Thymus (tissue), 11 donors: ENCODE results near the gene IFNAR1. TPM values are rescaled to one million over a fixed set of nuclear protein-coding genes. Genes with fewer than 3 reads are reported as not detected.

ENCODE experiments used
- DNase-seq, 9 donors: peaks; one replicate each; pipeline ENCODE4 v3.0.0-alpha.2; 2013; ENCODE audit warnings: low spot score in 9 of 9, low read depth in 6 of 9, missing footprints in 1 of 9
- H3K27ac ChIP-seq, 2 donors: one replicate each; pipeline ENCODE4 v1.5.1; 2013; ENCODE audit warnings: control low read depth in 1 of 2, low read depth in 1 of 2, low read length in 1 of 2, mild to moderate bottlenecking in 1 of 2, moderate library complexity in 1 of 2
- H3K27me3 ChIP-seq, 2 donors: one replicate each; pipeline ENCODE4 v1.5.1; 2013; ENCODE audit warnings: low read length in 1 of 2; ENCODE audit not compliant: control insufficient read depth in 2 of 2, insufficient read depth in 1 of 2
- H3K36me3 ChIP-seq, 2 donors: one replicate each; pipeline ENCODE4 v1.5.1; 2013; ENCODE audit warnings: low read length in 1 of 2, mild to moderate bottlenecking in 1 of 2, moderate library complexity in 1 of 2; ENCODE audit not compliant: control insufficient read depth in 2 of 2, insufficient read depth in 2 of 2
- H3K4me1 ChIP-seq, 2 donors: one replicate each; pipeline ENCODE4 v1.5.1; 2013; ENCODE audit warnings: low read length in 2 of 2; ENCODE audit not compliant: control insufficient read depth in 2 of 2, insufficient read depth in 2 of 2
- H3K4me3 ChIP-seq, 2 donors: one replicate each; pipeline ENCODE4 v1.5.1; 2013; ENCODE audit warnings: low read length in 2 of 2, control low read depth in 1 of 2, mild to moderate bottlenecking in 1 of 2
- H3K9me3 ChIP-seq, 2 donors: one replicate each; pipeline ENCODE4 v1.5.1; 2013; ENCODE audit warnings: low read length in 1 of 2, mild to moderate bottlenecking in 1 of 2; ENCODE audit not compliant: control insufficient read depth in 2 of 2, insufficient read depth in 1 of 2
- WGBS: extraction: QIAGEN DNeasy Blood & Tissue Kit; methylation state at CpG from one replicate; pipeline ENCODE4 v1.1.7; 2013; 5-methylcytosine and 5-hydroxymethylcytosine counted together
- polyA plus RNA-seq: library from polyadenylated mRNA; stranded (reverse); fragments of 200-250 nt; gene quantifications from one replicate; pipeline ENCODE4 v1.2.3, GENCODE V29; 2013
- total RNA-seq: library from RNA; stranded (reverse); fragments of 120-200 nt; gene quantifications from one replicate; pipeline ENCODE4 v1.2.4, GENCODE V29; 2013
- donor health status: healthy.

The IFNAR1 gene
- total and polyA plus RNA-seq, 2 donors, result 17.2 to 18.2 TPM

DNA sequence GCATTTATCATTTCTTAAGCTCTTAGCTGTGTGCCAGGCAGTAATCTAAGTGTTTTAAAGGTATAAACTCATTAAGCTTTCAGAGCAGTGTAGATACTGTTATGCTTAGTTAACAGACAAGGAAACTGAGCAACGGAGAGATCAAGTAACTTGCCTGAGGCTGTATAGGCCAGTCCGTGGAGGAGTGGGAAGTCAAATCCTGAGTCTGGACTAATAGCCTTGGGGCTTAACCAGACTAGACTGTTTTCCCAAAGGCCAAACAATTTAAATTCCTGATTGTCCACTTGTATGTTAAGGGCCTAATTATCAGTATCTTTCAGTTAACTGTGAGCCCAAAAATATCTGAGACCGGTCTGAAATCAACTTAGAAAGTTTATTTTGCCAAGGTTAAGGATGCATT lies 2.6 kb downstream of the IFNAR1 start:
- no peak for DNase-seq
- peaks cover 19 to 25% of the 10 kb centered on the region in 2 donors for H3K4me1 ChIP-seq
- H3K27me3 ChIP-seq, result no peaks in the 10 kb centered on the region
- WGBS, result 96% methylated on average over 3 of the region's 3 CpGs
- no peak overlapping the region for H3K4me3 ChIP-seq
- peaks cover 0 to 15% of the 10 kb centered on the region in 2 donors for H3K9me3 ChIP-seq
- H3K27ac ChIP-seq, result no peak overlapping the region
- H3K36me3 ChIP-seq, result peaks cover 14 to 21% of the 10 kb centered on the region in 2 donors

GRCh38 chr21:33327792-33328433 lies 3.1 kb downstream of the IFNAR1 start:
- Histone ChIP-seq H3K36me3 (peaks cover 14 to 21% of the 10 kb centered on the region in 2 donors), H3K27me3 (no peaks in the 10 kb centered on the region), H3K9me3 (peaks cover 0 to 15% of the 10 kb centered on the region in 2 donors), H3K27ac (no peak overlapping the region), H3K4me3 (no peak overlapping the region), H3K4me1 (peaks cover 19 to 25% of the 10 kb centered on the region in 2 donors)
- 97% methylated on average over 7 of the region's 7 CpGs for WGBS
- DNase-seq, result no peak

- 91% methylated on average over 3 of the region's 3 CpGs for WGBS
- no peaks in the 10 kb centered on the region for H3K27me3 ChIP-seq
- H3K4me1 ChIP-seq, result peaks cover 19 to 25% of the 10 kb centered on the region in 2 donors
- no peak overlapping the region for H3K27ac ChIP-seq
- H3K36me3 ChIP-seq, result peaks cover 16 to 25% of the 10 kb centered on the region in 2 donors
- no peak for DNase-seq
- H3K9me3 ChIP-seq, result peaks cover 0 to 13% of the 10 kb centered on the region in 2 donors
- no peak overlapping the region for H3K4me3 ChIP-seq
Observed at GRCh38 chr21:33330726-33331125, 6.0 kb downstream of the IFNAR1 start.

DNA sequence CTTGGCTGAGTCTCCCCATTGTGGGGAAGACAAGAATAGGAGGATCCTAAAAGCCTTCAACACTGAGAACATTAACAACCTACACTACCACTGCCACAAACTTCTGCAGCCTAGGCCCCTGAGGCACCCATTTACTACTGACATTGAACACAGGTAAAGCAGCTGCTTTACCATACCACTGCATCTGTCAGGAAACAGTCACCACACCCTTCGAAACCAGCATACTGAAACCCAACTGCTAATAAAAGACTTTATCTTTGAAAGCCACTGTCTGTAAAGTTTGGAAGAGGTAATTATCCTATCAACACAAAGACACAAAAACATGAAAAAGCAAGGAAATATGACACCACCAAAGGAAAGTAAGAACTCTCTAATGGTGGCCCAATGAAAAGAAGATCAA lies 7.4 kb downstream of the IFNAR1 start:
- H3K27ac ChIP-seq, result no peak overlapping the region
- no peak for DNase-seq
- peaks cover 10 to 14% of the 10 kb centered on the region in 2 donors for H3K4me1 ChIP-seq
- H3K4me3 ChIP-seq, result no peak overlapping the region
- no peaks in the 10 kb centered on the region for H3K27me3 ChIP-seq
- WGBS, result 58% methylated on average over 1 of the region's 1 CpG
- peaks cover 22 to 33% of the 10 kb centered on the region in 2 donors for H3K36me3 ChIP-seq
- H3K9me3 ChIP-seq, result peaks cover 0 to 13% of the 10 kb centered on the region in 2 donors

DNA sequence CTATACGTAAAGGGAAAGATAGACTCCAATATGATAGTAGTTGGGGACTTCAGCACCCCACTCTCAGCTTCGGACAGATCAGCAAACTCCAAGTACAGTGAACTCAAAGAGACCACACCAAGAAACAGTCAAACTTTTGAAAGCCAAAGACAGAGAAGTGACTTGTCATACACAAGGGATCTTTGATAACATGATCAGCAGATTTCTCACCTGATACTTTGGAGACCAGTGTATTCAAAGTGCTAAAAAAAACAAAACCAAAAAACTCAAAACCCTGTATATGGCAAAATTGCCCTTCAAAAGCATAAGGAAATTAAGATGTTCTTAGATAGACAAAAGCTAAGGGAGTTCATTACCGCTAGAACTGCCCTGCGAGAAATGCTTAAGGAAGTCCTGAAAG lies 9.4 kb downstream of the IFNAR1 start:
- no peak overlapping the region for H3K27ac ChIP-seq
- no peaks in the 10 kb centered on the region for H3K27me3 ChIP-seq
- 73% methylated on average over 4 of the region's 4 CpGs for WGBS
- H3K4me1 ChIP-seq, result peaks cover 0 to 4% of the 10 kb centered on the region in 2 donors
- no peak for DNase-seq
- peaks cover 0 to 13% of the 10 kb centered on the region in 2 donors for H3K9me3 ChIP-seq
- H3K36me3 ChIP-seq, result peaks cover 25 to 43% of the 10 kb centered on the region in 2 donors
- no peak overlapping the region for H3K4me3 ChIP-seq

- peaks cover 25 to 43% of the 10 kb centered on the region in 2 donors for H3K36me3 ChIP-seq
- no peak overlapping the region for H3K27ac ChIP-seq
- peaks cover 0 to 13% of the 10 kb centered on the region in 2 donors for H3K9me3 ChIP-seq
- 96% methylated on average over 2 of the region's 2 CpGs for WGBS
- H3K4me3 ChIP-seq, result no peak overlapping the region
- peaks cover 0 to 4% of the 10 kb centered on the region in 2 donors for H3K4me1 ChIP-seq
- DNase-seq, result no peak
- H3K27me3 ChIP-seq, result no peaks in the 10 kb centered on the region
Observed at GRCh38 chr21:33334824-33335223, 10.1 kb downstream of the IFNAR1 start.

GRCh38 chr21:33339135-33339534 lies 14.4 kb downstream of the IFNAR1 start:
- 99% methylated on average over 1 of the region's 1 CpG for whole genome bisulfite sequencing
- no peak overlapping the region for H3K27ac ChIP-seq
- H3K9me3 ChIP-seq, result no peaks in the 10 kb centered on the region
- H3K36me3 ChIP-seq, result peaks cover 28 to 57% of the 10 kb centered on the region in 2 donors
- no peak for DNase-seq
- H3K27me3 ChIP-seq, result no peaks in the 10 kb centered on the region
- no peak overlapping the region for H3K4me3 ChIP-seq
- H3K4me1 ChIP-seq, result no peaks in the 10 kb centered on the region

DNA sequence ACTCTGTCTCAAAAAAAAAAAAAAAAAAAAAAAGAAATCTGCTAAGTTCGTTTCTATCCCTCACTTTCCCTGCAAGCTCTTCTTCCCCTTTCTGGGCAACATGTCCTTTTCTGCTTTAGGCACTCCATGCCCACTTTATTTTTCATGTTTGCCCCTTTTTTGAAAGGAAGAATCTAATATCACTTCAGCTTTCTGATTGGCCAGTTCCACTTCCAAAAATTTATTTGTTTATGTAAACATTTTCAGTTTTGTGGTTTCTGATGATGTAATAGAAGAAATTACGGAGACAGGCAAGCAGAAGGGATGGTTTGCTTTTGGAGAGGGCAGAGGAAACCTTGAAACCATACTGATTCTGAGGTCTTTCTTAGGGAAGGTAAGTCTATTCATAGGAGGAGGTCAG lies 15.1 kb downstream of the IFNAR1 start:
- no peak overlapping the region for H3K27ac ChIP-seq
- DNase-seq, result no peak
- 75% methylated on average over 2 of the region's 2 CpGs for WGBS
- peaks cover 28 to 60% of the 10 kb centered on the region in 2 donors for H3K36me3 ChIP-seq
- no peaks in the 10 kb centered on the region for H3K4me1 ChIP-seq
- no peaks in the 10 kb centered on the region for H3K27me3 ChIP-seq
- H3K9me3 ChIP-seq, result no peaks in the 10 kb centered on the region
- H3K4me3 ChIP-seq, result no peak overlapping the region

- Histone ChIP-seq H3K36me3 (peaks cover 39 to 81% of the 10 kb centered on the region in 2 donors), H3K27ac (no peak overlapping the region), H3K27me3 (no peaks in the 10 kb centered on the region), H3K9me3 (no peaks in the 10 kb centered on the region), H3K4me3 (no peak overlapping the region), H3K4me1 (no peaks in the 10 kb centered on the region)
- DNase-seq, result no peak
- 98% methylated on average over 5 of the region's 5 CpGs for WGBS
Observed at GRCh38 chr21:33345751-33346238, 21.0 kb downstream of the IFNAR1 start.
